CD4-positive, alpha-beta T cell (primary cell): Measurements from ENCODE around the gene OCIAD1. TPM values are rescaled to one million over a fixed set of nuclear protein-coding genes. Genes with fewer than 3 reads are reported as not detected.

Source experiments
- ATAC-seq: fragments of 200-7000 bp; cut with Tn5 transposase; one replicate; pipeline ENCODE4 v1.10.0; 2022; ENCODE audit warnings: mild to moderate bottlenecking; ENCODE audit not compliant: poor library complexity
- CTCF ChIA-PET: fragments of 350-600 bp; sonication (Branson Sonifier 250); formaldehyde crosslinking; loops from one replicate; lab custom pipeline; 2021; ENCODE audit warnings: antibody characterized with exemption, inconsistent platforms; lab: Charles Lee
- POLR2A ChIA-PET: fragments of 350-600 bp; sonication (Branson Sonifier 250); formaldehyde crosslinking; loops from one replicate; lab custom pipeline; 2021; ENCODE audit warnings: antibody characterized with exemption, inconsistent platforms; lab: Charles Lee
- DNase-seq, 14 experiments: peaks; one replicate each; pipeline ENCODE4 v3.0.0-alpha.2; 2013 to 2020; ENCODE audit warnings: mixed read lengths in 2 of 14
- H3K27ac ChIP-seq, 2 donors: one replicate each; pipeline versions ENCODE4 v1.5.1 to v1.7.0; 2013; ENCODE audit warnings: low read length in 2 of 2, low read depth in 1 of 2, mild to moderate bottlenecking in 1 of 2
- H3K27me3 ChIP-seq, 2 experiments: 1 replicate in 1 of 2; 2 replicates in 1 of 2; pipeline versions ENCODE4 v1.6.1 to v1.7.0; 2013; ENCODE audit warnings: low read length in 2 of 2, control low read depth in 1 of 2, mild to moderate bottlenecking in 1 of 2, moderate library complexity in 1 of 2; ENCODE audit not compliant: insufficient read depth in 2 of 2, control insufficient read depth in 1 of 2
- H3K36me3 ChIP-seq: one replicate; pipeline ENCODE4 v1.6.1; 2013; ENCODE audit warnings: low read length, control low read depth; ENCODE audit not compliant: insufficient read depth
- H3K4me1 ChIP-seq: one replicate; pipeline ENCODE4 v1.6.1; 2013; ENCODE audit warnings: low read length, control low read depth; ENCODE audit not compliant: insufficient read depth
- H3K4me3 ChIP-seq: one replicate; pipeline ENCODE4 v1.5.1; 2013; ENCODE audit warnings: mild to moderate bottlenecking, low read length, moderate library complexity
- H3K9me3 ChIP-seq, 2 experiments: 1 replicate in 1 of 2; 2 replicates in 1 of 2; pipeline versions ENCODE4 v1.6.1 to v1.7.0; 2013; ENCODE audit warnings: low read length in 2 of 2, mild to moderate bottlenecking in 2 of 2, control low read depth in 1 of 2, moderate library complexity in 1 of 2; ENCODE audit not compliant: control insufficient read depth in 1 of 2, insufficient read depth in 1 of 2
- H3K27ac Mint-ChIP-seq: one replicate; pipeline ENCODE4 v1.8.0; 2020; ENCODE audit warnings: mixed read lengths
- H3K27me3 Mint-ChIP-seq: one replicate; pipeline ENCODE4 v1.8.0; 2021; ENCODE audit warnings: mixed read lengths
- H3K36me3 Mint-ChIP-seq: one replicate; pipeline ENCODE4 v1.8.0; 2021; ENCODE audit warnings: low read depth, mixed read lengths
- H3K4me1 Mint-ChIP-seq: one replicate; pipeline ENCODE4 v1.8.0; 2021; ENCODE audit warnings: low read depth, mixed read lengths
- H3K4me3 Mint-ChIP-seq: one replicate; pipeline ENCODE4 v1.8.0; 2020; ENCODE audit warnings: mild to moderate bottlenecking, mixed read lengths
- H3K9me3 Mint-ChIP-seq: one replicate; pipeline ENCODE4 v1.8.0; 2020; ENCODE audit warnings: mixed read lengths
- intact Hi-C, 2 experiments: fragments of 100-400 bp; cut with DNase I in 1 of 2; cut with micrococcal nuclease in 1 of 2; formaldehyde crosslinking; loops; one replicate each; pipeline versions ENCODE4 v1.15.1 to v1.9.0; 2023 to 2025; cut with DNase I, micrococcal nuclease
- total RNA-seq, 174 experiments: library from RNA in 2 of 174; stranded (reverse) in 2 of 174; gene quantifications; one replicate each; pipeline ENCODE4 v1.2.3 and lab custom pipeline; 2021 to 2026
- TF ChIP-seq, protein P1 (sequence below): fragments of 200-600 bp; IDR thresholded peaks from one replicate; pipeline ENCODE4 v1.8.0; 2022; ENCODE audit warnings: antibody characterized with exemption, mild to moderate bottlenecking

The OCIAD1 gene
- total RNA-seq, 2 experiments from 2014 or later = 85.7 to 89.9 TPM

- Histone ChIP-seq H3K4me3 (no peak overlapping the region), H3K9me3 (no peaks in the 10 kb centered on the region), H3K36me3 (peaks cover 1% of the 10 kb centered on the region), H3K4me1 (peaks cover 30% of the 10 kb centered on the region), H3K27me3 (no peaks in the 10 kb centered on the region), H3K27ac (no peak overlapping the region)
- DNase-seq (peak in 7 of 14 experiments; percentile 16 to 60 (median 34)), ATAC-seq (no peak)
- ChIA-PET CTCF (no interaction called here), POLR2A (interaction anchor here (1.3 kb wide), 1 partner anchor 129 kb away, joined by 3 read pairs; no protein-coding TSS in a partner anchor)
- TF ChIP-seq, protein P1, sequence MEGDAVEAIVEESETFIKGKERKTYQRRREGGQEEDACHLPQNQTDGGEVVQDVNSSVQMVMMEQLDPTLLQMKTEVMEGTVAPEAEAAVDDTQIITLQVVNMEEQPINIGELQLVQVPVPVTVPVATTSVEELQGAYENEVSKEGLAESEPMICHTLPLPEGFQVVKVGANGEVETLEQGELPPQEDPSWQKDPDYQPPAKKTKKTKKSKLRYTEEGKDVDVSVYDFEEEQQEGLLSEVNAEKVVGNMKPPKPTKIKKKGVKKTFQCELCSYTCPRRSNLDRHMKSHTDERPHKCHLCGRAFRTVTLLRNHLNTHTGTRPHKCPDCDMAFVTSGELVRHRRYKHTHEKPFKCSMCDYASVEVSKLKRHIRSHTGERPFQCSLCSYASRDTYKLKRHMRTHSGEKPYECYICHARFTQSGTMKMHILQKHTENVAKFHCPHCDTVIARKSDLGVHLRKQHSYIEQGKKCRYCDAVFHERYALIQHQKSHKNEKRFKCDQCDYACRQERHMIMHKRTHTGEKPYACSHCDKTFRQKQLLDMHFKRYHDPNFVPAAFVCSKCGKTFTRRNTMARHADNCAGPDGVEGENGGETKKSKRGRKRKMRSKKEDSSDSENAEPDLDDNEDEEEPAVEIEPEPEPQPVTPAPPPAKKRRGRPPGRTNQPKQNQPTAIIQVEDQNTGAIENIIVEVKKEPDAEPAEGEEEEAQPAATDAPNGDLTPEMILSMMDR = no peak
- Mint-ChIP-seq H3K27me3 (no peaks in the 10 kb centered on the region), H3K9me3 (no peaks in the 10 kb centered on the region), H3K27ac (no peak overlapping the region), H3K4me1 (peaks cover 28% of the 10 kb centered on the region), H3K36me3 (peaks cover 18% of the 10 kb centered on the region), H3K4me3 (no peak overlapping the region)
- intact Hi-C loops = loop anchor here (2.0 to 10.0 kb wide), 6 partner anchors 38 to 775 kb away; partner anchors contain the start of genes SLAIN2 (in 1 of the 2) and TXK (in 1 of the 2)
These were observed 78.8 kb downstream of the OCIAD1 start for GRCh38 chr4:48909697-48910096.

DNA sequence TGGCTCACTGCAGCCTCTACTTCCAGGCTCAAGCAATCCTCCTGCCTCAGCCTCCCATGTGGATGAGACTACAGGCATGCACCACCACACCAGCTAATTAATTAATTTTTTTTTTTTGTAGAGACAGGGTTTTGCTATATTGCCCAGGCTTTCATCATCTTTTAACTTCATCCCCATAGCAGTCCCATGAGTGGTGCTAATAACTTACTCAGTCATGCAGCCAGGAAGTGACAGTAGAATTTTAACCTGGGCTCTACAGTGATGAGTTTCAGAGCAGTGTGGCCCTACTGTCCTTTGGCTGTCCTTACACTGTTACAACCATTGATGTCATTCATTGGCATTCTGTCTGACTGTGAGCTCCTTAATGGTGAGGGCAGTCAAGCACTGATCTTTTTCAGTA lies 79.6 kb downstream of the OCIAD1 start:
- no peaks in the 10 kb centered on the region for H3K9me3 ChIP-seq
- Mint-ChIP-seq H3K27me3 (no peaks in the 10 kb centered on the region), H3K4me1 (peaks cover 20% of the 10 kb centered on the region), H3K4me3 (no peak overlapping the region), H3K27ac (no peak overlapping the region), H3K36me3 (peaks cover 10% of the 10 kb centered on the region), H3K9me3 (no peaks in the 10 kb centered on the region)
- no peak overlapping the region for H3K27ac ChIP-seq
- ATAC-seq (no peak), DNase-seq (no peak)
- H3K4me1 ChIP-seq = peaks cover 22% of the 10 kb centered on the region
- no peaks in the 10 kb centered on the region for H3K36me3 ChIP-seq
- TF ChIP-seq, protein P1 = no peak
- no peaks in the 10 kb centered on the region for H3K27me3 ChIP-seq
- POLR2A ChIA-PET = interaction anchor here (1.3 kb wide), 1 partner anchor 130 kb away, joined by 3 read pairs; no protein-coding TSS in a partner anchor
- no peak overlapping the region for H3K4me3 ChIP-seq
- intact Hi-C loops = no loop called here
- CTCF ChIA-PET = no interaction called here

Other genes with a start within 250 kb of the OCIAD1 start
- 10 to 100 TPM; 86.1 to 87.7 TPM for gene FRYL, start 50.8 kb upstream of the OCIAD1 start, total RNA-seq
- 10 to 100 TPM; 77.0 to 91.1 TPM for gene OCIAD2, start 75.7 kb downstream of the OCIAD1 start, total RNA-seq
- not detected for gene CWH43, start 155.2 kb downstream of the OCIAD1 start, total RNA-seq